Heart left ventricle (tissue), 16 donors: ENCODE results near the gene SH2D7. TPM values are rescaled to one million over a fixed set of nuclear protein-coding genes. Genes with fewer than 3 reads are reported as not detected.

ENCODE experiments used
- ATAC-seq, 4 donors: fragments of 200-7000 bp; cut with Tn5 transposase; one replicate each; pipeline ENCODE4 v1.9.1; 2020 to 2022; ENCODE audit warnings: moderate library complexity in 4 of 4, mild to moderate bottlenecking in 3 of 4, moderate number of reproducible peaks in 1 of 4
- DNase-seq, 5 donors: peaks; one replicate each; pipeline ENCODE4 v3.0.0-alpha.2; 2020
- H3K27ac ChIP-seq, 12 donors: fragments of 200-600 bp; sonication (generic) in 4 of 12; one replicate each; pipeline versions ENCODE4 v1.5.0 to v1.8.0; 2016 to 2022; ENCODE audit warnings: mild to moderate bottlenecking in 2 of 12
- H3K27me3 ChIP-seq, 9 donors: fragments of 200-600 bp; sonication (generic) in 2 of 9; one replicate each; pipeline versions ENCODE4 v1.5.1 to v1.8.0; 2016 to 2022; ENCODE audit warnings: mild to moderate bottlenecking in 3 of 9
- H3K36me3 ChIP-seq, 9 donors: fragments of 200-600 bp; sonication (generic) in 2 of 9; one replicate each; pipeline versions ENCODE4 v1.5.0 to v1.8.0; 2018 to 2022; ENCODE audit warnings: mild to moderate bottlenecking in 2 of 9
- H3K4me1 ChIP-seq, 12 donors: fragments of 200-600 bp; sonication (generic) in 4 of 12; one replicate each; pipeline versions ENCODE4 v1.5.0 to v1.8.0; 2016 to 2022; ENCODE audit warnings: mild to moderate bottlenecking in 3 of 12
- H3K4me3 ChIP-seq, 12 donors: fragments of 200-600 bp; sonication (generic) in 4 of 12; one replicate each; pipeline versions ENCODE4 v1.5.0 to v1.8.0; 2017 to 2022; ENCODE audit warnings: mild to moderate bottlenecking in 9 of 12, moderate library complexity in 4 of 12
- H3K9me3 ChIP-seq, 12 donors: fragments of 200-600 bp; sonication (generic) in 4 of 12; one replicate each; pipeline versions ENCODE4 v1.5.0 to v1.8.0; 2016 to 2022; ENCODE audit warnings: mild to moderate bottlenecking in 1 of 12
- CTCF ChIP-seq, 12 donors: fragments of 200-600 bp; sonication (generic) in 4 of 12; IDR thresholded peaks; one replicate each; pipeline versions ENCODE4 v1.5.0 to v1.8.0; 2018 to 2022; ENCODE audit warnings: antibody characterized with exemption in 12 of 12, mild to moderate bottlenecking in 5 of 12
- POLR2A ChIP-seq, 2 donors: fragments of 450-650 bp; IDR thresholded peaks; one replicate each; pipeline ENCODE4 v1.6.1; 2017; ENCODE audit warnings: antibody characterized with exemption in 2 of 2, mild to moderate bottlenecking in 2 of 2, moderate library complexity in 2 of 2
- WGBS, 4 donors: extraction: QIAGEN DNeasy Blood & Tissue Kit in 2 of 4; methylation state at CpG; one replicate each; pipeline versions ENCODE4 v1.1.5 to v1.1.7; 2013 to 2018; 5-methylcytosine and 5-hydroxymethylcytosine counted together
- intact Hi-C, 10 donors: fragments of 100-400 bp; cut with DNase I; formaldehyde crosslinking; loops; one replicate each; pipeline versions ENCODE4 v1.11.1 to v1.14.2; 2022
- polyA plus RNA-seq, 2 donors: library from polyadenylated mRNA; stranded (reverse); fragments of 200-250 nt; gene quantifications; one replicate each; pipeline ENCODE4 v1.2.3, GENCODE V29; 2013
- total RNA-seq, 9 donors: library from RNA; depleted of rRNA in 2 of 9; stranded (reverse); fragments of >200 nt in 2 of 9; fragmentation: NEBNext Ultra II Directional in 3 of 9; extraction: Animal tissue kit (Norgen Biotek cat#: 25700) in 3 of 9; gene quantifications; one replicate each; pipeline versions ENCODE4 v1.1.0 to v1.2.4, GENCODE V29; 2016 to 2023
- donor health status: ischemic (EF 13 %, LVEDD 7.1; RV severe dilation, severe dysfunction).
- donor health status: healthy with polysubstance abuse.
- donor health status: DM: no; HTN: yes; CAD: no.
- donor health status: DM: no; HTN: no; CAD: no.
- donor health status: ischemic (EF 25% LVEDD 6.9; RV normal size, moderate dysfunction).
- donor health status: ischemic (EF 25% LVEDD 5.7; RV mildly dilated, moderate dysfunction).
- donor health status: healthy.
- donor health status: DM: yes; HTN: yes; CAD: no.
- donor health status: ischemic (EF 35%, LVEDD 5.7; RV mildly dilated, moderate dysfunction).
- donor health status: nonischemic (EF 11% LVEDD 7.7; RV severe dilation, severe dysfunction).
- donor health status: DM: yes; HTN: yes; CAD: no.
- donor health status: PGD.
- donor health status: ischemic (EF 29% LVEDD 5.4; RV normal size, mild dysfunction).
- donor health status: nonischemic (EF 23%, LVEDD 6.1; RV moderate dilation, normal function).

The SH2D7 gene
- total and polyA plus RNA-seq, 11 donors: not detected

- peak; percentile 25 to 51 (median 40) for ATAC-seq
These were observed 55.2 kb downstream of the SH2D7 start for GRCh38 chr15:78147566-78147965.

GRCh38 chr15:78148392-78149067 lies 56.2 kb downstream of the SH2D7 start:
- intact Hi-C loops: no loop called here
- ATAC-seq: no peak
- peaks cover 0 to 7% (median 0%) of the 10 kb centered on the region in 9 donors for H3K36me3 ChIP-seq
- peak overlapping the region; percentile 47 to 98 (median 82) for H3K4me3 ChIP-seq
- H3K27ac ChIP-seq: peak overlapping the region in 11 of 12 donors; percentile 32 to 95 (median 78)
- 22 to 26% (median 24%) methylated on average over 14 of the region's 14 CpGs for WGBS, 4 donors
- DNase-seq: no peak
- no peaks in the 10 kb centered on the region for H3K9me3 ChIP-seq
- peaks cover 0 to 49% (median 28%) of the 10 kb centered on the region in 12 donors for H3K4me1 ChIP-seq
- no peak for TF ChIP-seq POLR2A (IDR thresholded peaks at IDR 0.05)
- TF ChIP-seq CTCF (IDR thresholded peaks at IDR 0.05): no peak
- H3K27me3 ChIP-seq: no peaks in the 10 kb centered on the region

More at GRCh38 chr15:78147566-78147965, 55.2 kb downstream of the SH2D7 start:
- peak; percentile 41 to 71 (median 48) for DNase-seq
- intact Hi-C loops: no loop called here
- Histone ChIP-seq H3K27ac (peak overlapping the region in 10 of 12 donors; percentile 3 to 86 (median 49)), H3K4me1 (peaks cover 0 to 44% (median 25%) of the 10 kb centered on the region in 12 donors), H3K4me3 (no peak overlapping the region), H3K27me3 (no peaks in the 10 kb centered on the region), H3K36me3 (no peaks in the 10 kb centered on the region), H3K9me3 (no peaks in the 10 kb centered on the region)
- 55 to 71% (median 60%) methylated on average over 6 of the region's 6 CpGs for WGBS, 4 donors
- TF ChIP-seq POLR2A (IDR thresholded peaks at IDR 0.05) (no peak), CTCF (IDR thresholded peaks at IDR 0.05) (no peak)

- DNase-seq (peak; percentile 100), ATAC-seq (peak; percentile 96 to 98 (median 97))
- 0 to 1% (median 1%) methylated on average over 45 to 79 of the region's 79 CpGs for WGBS, 4 donors
- no peaks in the 10 kb centered on the region for H3K9me3 ChIP-seq
- peak within 1 kb of the TSS; percentile 76 to 97 (median 91) for H3K27ac ChIP-seq
- intact Hi-C loops: no loop called here
- peak within 1 kb of the TSS; percentile 47 to 98 (median 82) for H3K4me3 ChIP-seq
- TF ChIP-seq CTCF (IDR thresholded peaks at IDR 0.05) (no peak), POLR2A (IDR thresholded peaks at IDR 0.05) (peak; percentile 70 to 94)
- H3K36me3 ChIP-seq: peaks cover 0 to 7% (median 0%) of the 10 kb centered on the region in 9 donors
- peaks cover 2 to 49% (median 29%) of the 10 kb centered on the region in 12 donors for H3K4me1 ChIP-seq
- H3K27me3 ChIP-seq: no peaks in the 10 kb centered on the region
These were observed 56.9 kb downstream of the SH2D7 start, which contains the start of gene IDH3A for GRCh38 chr15:78149068-78149804. Gene IDH3A, plus strand, starts transcription at chr15:78149362. Its CDS starts 42 bp downstream, at chr15:78149404.
